HepG2 (cell line): Measurements from ENCODE around the gene RUSC1. TPM values are rescaled to one million over a fixed set of nuclear protein-coding genes. Genes with fewer than 3 reads are reported as not detected.
A peak's percentile ranks its signal among the peaks of the same experiment; 100 is the strongest.

Source experiments
- PTBP1 ChIP-seq: fragments of 200-400 bp; formaldehyde crosslinking; IDR thresholded peaks from 2 replicates; pipeline ENCODE4 v1.6.1; 2018; ENCODE audit warnings: low read length, low read depth; ENCODE audit not compliant: poor library complexity, severe bottlenecking
- ZEB1 ChIP-seq: IDR thresholded peaks from 2 replicates; pipeline ENCODE4 v1.6.1; 2012; ENCODE audit warnings: mild to moderate bottlenecking, low read depth, inconsistent platforms; ENCODE audit not compliant: insufficient replicate concordance
- ZMYM2 ChIP-seq: sonication (generic); formaldehyde crosslinking; IDR thresholded peaks from 2 replicates; pipeline ENCODE4 v1.8.0; 2022; ENCODE audit warnings: mild to moderate bottlenecking, missing genetic modification reagents
- ZMYM3 ChIP-seq: sonication (generic); formaldehyde crosslinking; IDR thresholded peaks from 2 replicates; pipeline ENCODE4 v1.5.1; 2020; ENCODE audit warnings: mild to moderate bottlenecking, missing genetic modification reagents
- ZNF572 ChIP-seq: sonication (generic); formaldehyde crosslinking; IDR thresholded peaks from 2 replicates; pipeline ENCODE4 v1.5.1; 2020; ENCODE audit warnings: mild to moderate bottlenecking, missing genetic modification reagents
- ZNF879 ChIP-seq: sonication (generic); formaldehyde crosslinking; IDR thresholded peaks from 2 replicates; pipeline ENCODE4 v1.8.1; 2023; ENCODE audit warnings: missing genetic modification reagents
- polyA plus RNA-seq, 8 experiments: library from polyadenylated mRNA; depleted of rRNA in 3 of 8; stranded (reverse) in 7 of 8; unstranded in 1 of 8; fragments of >200 nt; fragmentation: Illumina TruSeq in 4 of 8; extraction: Trizol in 4 of 8; gene quantifications; 2 replicates each; pipeline versions ENCODE4 v1.2.1 to v1.2.3, GENCODE V29; 2011 to 2016; ENCODE audit warnings: low read depth in 4 of 8, missing spikeins in 1 of 8, mixed read lengths in 1 of 8; ENCODE audit not compliant: insufficient read depth in 1 of 8
- total RNA-seq, 5 experiments: library from RNA; depleted of rRNA; stranded (reverse); fragments of >200 nt; fragmentation: Illumina TruSeq; extraction: Trizol; gene quantifications; 2 replicates each; pipeline ENCODE4 v1.2.3, GENCODE V29; 2016; ENCODE audit warnings: low read depth in 1 of 5
- TF ChIP-seq, protein P1 (sequence below): fragments of 450-650 bp; IDR thresholded peaks from 2 replicates; pipeline ENCODE4 v1.6.1; 2016
- TF ChIP-seq, protein P2 (sequence below): sonication (generic); formaldehyde crosslinking; IDR thresholded peaks from 2 replicates; pipeline ENCODE4 v1.8.0; 2022; ENCODE audit warnings: missing genetic modification reagents, mild to moderate bottlenecking, moderate library complexity, borderline replicate concordance
- TF ChIP-seq, protein P3 (sequence below), 2 experiments: IDR thresholded peaks; 2 replicates each; pipeline ENCODE4 v1.6.1; 2011 to 2012; ENCODE audit warnings: low read length in 2 of 2, borderline replicate concordance in 1 of 2, low read depth in 1 of 2, mild to moderate bottlenecking in 1 of 2, moderate library complexity in 1 of 2
- TF ChIP-seq, protein P4 (sequence below): sonication (generic); formaldehyde crosslinking; IDR thresholded peaks from 2 replicates; pipeline ENCODE4 v1.5.0; 2020; ENCODE audit warnings: mild to moderate bottlenecking, missing genetic modification reagents
- TF ChIP-seq, protein P5 (sequence below): sonication (generic); formaldehyde crosslinking; IDR thresholded peaks from 2 replicates; pipeline ENCODE4 v1.4.0; 2020; ENCODE audit warnings: low read depth, missing genetic modification reagents

RUSC1 gene
- total and polyA plus RNA-seq, 2 of the 13 experiments (the other 11 are each of a cell fraction or from before 2014, with no cell fraction given): 18.7 to 20.4 TPM

DNA sequence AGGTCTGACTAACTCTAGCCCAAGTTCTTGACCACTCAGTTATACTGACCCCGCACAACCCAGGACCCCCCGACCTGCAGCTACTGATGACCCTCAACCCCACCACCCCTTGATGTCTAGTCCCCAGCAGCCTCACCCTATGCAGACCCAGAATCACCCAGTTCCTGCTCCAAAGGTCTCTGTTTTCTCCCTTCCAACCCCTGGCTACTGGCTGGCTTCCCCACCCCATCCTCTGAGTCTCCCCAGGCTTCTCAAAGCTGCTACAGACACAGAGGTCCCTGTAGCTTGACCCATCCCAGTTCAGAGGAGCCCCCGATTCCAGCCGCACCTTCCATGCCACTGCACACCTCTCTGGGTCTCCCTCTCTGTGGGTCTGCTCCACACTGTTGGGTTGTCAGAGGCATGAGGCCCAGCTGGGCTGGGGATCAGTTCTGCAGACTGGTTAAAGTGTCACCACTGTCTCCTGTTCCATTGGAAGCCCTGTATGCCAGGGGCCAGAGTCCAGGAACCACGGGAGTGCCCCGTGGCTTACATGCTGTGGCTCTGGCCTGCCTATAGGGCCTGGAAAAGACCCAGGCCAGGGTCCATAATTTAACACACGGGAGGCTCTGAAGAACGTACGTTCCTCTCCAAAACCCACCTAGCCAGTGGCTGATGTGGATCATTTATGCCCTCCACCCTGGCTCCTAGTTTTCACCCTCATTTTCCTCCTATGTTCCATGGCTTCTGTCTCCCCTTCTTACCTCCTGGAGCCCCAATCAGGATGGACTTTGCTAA is 20.0 kb upstream of the RUSC1 start (continued):
- TF ChIP-seq, protein P1, sequence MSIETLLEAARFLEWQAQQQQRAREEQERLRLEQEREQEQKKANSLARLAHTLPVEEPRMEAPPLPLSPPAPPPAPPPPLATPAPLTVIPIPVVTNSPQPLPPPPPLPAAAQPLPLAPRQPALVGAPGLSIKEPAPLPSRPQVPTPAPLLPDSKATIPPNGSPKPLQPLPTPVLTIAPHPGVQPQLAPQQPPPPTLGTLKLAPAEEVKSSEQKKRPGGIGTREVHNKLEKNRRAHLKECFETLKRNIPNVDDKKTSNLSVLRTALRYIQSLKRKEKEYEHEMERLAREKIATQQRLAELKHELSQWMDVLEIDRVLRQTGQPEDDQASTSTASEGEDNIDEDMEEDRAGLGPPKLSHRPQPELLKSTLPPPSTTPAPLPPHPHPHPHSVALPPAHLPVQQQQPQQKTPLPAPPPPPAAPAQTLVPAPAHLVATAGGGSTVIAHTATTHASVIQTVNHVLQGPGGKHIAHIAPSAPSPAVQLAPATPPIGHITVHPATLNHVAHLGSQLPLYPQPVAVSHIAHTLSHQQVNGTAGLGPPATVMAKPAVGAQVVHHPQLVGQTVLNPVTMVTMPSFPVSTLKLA: 0 out of 2 replicates have a peak, but pooled peaks have one; percentile 32
- TF ChIP-seq, protein P2, sequence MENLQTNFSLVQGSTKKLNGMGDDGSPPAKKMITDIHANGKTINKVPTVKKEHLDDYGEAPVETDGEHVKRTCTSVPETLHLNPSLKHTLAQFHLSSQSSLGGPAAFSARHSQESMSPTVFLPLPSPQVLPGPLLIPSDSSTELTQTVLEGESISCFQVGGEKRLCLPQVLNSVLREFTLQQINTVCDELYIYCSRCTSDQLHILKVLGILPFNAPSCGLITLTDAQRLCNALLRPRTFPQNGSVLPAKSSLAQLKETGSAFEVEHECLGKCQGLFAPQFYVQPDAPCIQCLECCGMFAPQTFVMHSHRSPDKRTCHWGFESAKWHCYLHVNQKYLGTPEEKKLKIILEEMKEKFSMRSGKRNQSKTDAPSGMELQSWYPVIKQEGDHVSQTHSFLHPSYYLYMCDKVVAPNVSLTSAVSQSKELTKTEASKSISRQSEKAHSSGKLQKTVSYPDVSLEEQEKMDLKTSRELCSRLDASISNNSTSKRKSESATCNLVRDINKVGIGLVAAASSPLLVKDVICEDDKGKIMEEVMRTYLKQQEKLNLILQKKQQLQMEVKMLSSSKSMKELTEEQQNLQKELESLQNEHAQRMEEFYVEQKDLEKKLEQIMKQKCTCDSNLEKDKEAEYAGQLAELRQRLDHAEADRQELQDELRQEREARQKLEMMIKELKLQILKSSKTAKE: peak; percentile 50; the same call in 1 of the 2 replicates
- TF ChIP-seq, protein P3, sequence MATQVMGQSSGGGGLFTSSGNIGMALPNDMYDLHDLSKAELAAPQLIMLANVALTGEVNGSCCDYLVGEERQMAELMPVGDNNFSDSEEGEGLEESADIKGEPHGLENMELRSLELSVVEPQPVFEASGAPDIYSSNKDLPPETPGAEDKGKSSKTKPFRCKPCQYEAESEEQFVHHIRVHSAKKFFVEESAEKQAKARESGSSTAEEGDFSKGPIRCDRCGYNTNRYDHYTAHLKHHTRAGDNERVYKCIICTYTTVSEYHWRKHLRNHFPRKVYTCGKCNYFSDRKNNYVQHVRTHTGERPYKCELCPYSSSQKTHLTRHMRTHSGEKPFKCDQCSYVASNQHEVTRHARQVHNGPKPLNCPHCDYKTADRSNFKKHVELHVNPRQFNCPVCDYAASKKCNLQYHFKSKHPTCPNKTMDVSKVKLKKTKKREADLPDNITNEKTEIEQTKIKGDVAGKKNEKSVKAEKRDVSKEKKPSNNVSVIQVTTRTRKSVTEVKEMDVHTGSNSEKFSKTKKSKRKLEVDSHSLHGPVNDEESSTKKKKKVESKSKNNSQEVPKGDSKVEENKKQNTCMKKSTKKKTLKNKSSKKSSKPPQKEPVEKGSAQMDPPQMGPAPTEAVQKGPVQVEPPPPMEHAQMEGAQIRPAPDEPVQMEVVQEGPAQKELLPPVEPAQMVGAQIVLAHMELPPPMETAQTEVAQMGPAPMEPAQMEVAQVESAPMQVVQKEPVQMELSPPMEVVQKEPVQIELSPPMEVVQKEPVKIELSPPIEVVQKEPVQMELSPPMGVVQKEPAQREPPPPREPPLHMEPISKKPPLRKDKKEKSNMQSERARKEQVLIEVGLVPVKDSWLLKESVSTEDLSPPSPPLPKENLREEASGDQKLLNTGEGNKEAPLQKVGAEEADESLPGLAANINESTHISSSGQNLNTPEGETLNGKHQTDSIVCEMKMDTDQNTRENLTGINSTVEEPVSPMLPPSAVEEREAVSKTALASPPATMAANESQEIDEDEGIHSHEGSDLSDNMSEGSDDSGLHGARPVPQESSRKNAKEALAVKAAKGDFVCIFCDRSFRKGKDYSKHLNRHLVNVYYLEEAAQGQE (IDR thresholded peaks at IDR 0.05; ENCODE audit: borderline replicate concordance in 1 of 2, low read depth in 1 of 2, low read length in 2 of 2): peak in 1 of 2 experiments; percentile 51; a peak in 1 of 4 replicates
- TF ChIP-seq, protein P4, sequence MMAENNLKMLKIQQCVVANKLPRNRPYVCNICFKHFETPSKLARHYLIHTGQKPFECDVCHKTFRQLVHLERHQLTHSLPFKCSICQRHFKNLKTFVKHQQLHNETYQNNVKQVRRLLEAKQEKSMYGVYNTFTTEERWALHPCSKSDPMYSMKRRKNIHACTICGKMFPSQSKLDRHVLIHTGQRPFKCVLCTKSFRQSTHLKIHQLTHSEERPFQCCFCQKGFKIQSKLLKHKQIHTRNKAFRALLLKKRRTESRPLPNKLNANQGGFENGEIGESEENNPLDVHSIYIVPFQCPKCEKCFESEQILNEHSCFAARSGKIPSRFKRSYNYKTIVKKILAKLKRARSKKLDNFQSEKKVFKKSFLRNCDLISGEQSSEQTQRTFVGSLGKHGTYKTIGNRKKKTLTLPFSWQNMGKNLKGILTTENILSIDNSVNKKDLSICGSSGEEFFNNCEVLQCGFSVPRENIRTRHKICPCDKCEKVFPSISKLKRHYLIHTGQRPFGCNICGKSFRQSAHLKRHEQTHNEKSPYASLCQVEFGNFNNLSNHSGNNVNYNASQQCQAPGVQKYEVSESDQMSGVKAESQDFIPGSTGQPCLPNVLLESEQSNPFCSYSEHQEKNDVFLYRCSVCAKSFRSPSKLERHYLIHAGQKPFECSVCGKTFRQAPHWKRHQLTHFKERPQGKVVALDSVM (CRISPR knock-in tag): no peak
- peak; percentile 64 for TF ChIP-seq ZMYM3
- TF ChIP-seq ZMYM2 (CRISPR knock-in tag): peak; percentile 54; the same call in 1 of the 2 replicates
- TF ChIP-seq, protein P5, sequence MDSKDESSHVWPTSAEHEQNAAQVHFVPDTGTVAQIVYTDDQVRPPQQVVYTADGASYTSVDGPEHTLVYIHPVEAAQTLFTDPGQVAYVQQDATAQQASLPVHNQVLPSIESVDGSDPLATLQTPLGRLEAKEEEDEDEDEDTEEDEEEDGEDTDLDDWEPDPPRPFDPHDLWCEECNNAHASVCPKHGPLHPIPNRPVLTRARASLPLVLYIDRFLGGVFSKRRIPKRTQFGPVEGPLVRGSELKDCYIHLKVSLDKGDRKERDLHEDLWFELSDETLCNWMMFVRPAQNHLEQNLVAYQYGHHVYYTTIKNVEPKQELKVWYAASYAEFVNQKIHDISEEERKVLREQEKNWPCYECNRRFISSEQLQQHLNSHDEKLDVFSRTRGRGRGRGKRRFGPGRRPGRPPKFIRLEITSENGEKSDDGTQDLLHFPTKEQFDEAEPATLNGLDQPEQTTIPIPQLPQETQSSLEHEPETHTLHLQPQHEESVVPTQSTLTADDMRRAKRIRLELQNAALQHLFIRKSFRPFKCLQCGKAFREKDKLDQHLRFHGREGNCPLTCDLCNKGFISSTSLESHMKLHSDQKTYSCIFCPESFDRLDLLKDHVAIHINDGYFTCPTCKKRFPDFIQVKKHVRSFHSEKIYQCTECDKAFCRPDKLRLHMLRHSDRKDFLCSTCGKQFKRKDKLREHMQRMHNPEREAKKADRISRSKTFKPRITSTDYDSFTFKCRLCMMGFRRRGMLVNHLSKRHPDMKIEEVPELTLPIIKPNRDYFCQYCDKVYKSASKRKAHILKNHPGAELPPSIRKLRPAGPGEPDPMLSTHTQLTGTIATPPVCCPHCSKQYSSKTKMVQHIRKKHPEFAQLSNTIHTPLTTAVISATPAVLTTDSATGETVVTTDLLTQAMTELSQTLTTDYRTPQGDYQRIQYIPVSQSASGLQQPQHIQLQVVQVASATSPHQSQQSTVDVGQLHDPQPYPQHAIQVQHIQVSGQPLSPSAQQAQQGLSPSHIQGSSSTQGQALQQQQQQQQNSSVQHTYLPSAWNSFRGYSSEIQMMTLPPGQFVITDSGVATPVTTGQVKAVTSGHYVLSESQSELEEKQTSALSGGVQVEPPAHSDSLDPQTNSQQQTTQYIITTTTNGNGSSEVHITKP (CRISPR knock-in tag): peak; percentile 71
- TF ChIP-seq ZNF879 (CRISPR knock-in tag): no peak
- TF ChIP-seq PTBP1: no peak
- peak; percentile 66 for TF ChIP-seq ZEB1
- TF ChIP-seq ZNF572 (CRISPR knock-in tag): no peak; the same call in 1 of the 2 replicates
